HG02970 (cell line): ENCODE measurements around the gene MAN2A2.

Experiments
- ATAC-seq: cut with Tn5 transposase; IDR thresholded peaks from one replicate; pipeline ENCODE4 v1.9.1; 2021; ENCODE audit warnings: mild to moderate bottlenecking, moderate library complexity, moderate number of reproducible peaks; ENCODE audit not compliant: unreplicated experiment, low FRiP score

Gene MAN2A2

GRCh38 chr15:90936823-90937222 lies 33.7 kb downstream of the MAN2A2 start:
- ATAC-seq, result no peak

- no peak for ATAC-seq
Observed at GRCh38 chr15:90938261-90938660, 35.2 kb downstream of the MAN2A2 start.

GRCh38 chr15:90939756-90940155 lies 36.7 kb downstream of the MAN2A2 start:
- no peak for ATAC-seq

DNA sequence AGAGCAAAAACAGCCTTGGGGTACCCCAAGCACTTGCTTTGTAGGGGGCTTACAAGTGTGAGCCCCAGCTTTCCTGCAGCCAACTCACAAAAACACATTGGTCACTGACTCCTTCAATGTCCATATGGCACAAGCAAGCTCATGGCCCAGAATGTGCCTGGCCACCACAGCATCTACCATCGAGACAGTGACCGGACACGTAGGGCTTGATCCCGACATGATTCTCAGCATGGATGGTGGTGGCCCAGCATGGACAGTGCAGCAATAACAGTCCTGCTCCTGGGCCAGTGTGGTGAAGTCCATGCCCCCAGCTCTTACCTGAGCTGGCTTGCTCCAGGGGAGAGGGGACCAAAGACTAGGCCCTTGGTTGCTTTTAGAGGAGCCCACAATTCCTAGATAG lies 37.9 kb downstream of the MAN2A2 start:
- no peak for ATAC-seq

DNA sequence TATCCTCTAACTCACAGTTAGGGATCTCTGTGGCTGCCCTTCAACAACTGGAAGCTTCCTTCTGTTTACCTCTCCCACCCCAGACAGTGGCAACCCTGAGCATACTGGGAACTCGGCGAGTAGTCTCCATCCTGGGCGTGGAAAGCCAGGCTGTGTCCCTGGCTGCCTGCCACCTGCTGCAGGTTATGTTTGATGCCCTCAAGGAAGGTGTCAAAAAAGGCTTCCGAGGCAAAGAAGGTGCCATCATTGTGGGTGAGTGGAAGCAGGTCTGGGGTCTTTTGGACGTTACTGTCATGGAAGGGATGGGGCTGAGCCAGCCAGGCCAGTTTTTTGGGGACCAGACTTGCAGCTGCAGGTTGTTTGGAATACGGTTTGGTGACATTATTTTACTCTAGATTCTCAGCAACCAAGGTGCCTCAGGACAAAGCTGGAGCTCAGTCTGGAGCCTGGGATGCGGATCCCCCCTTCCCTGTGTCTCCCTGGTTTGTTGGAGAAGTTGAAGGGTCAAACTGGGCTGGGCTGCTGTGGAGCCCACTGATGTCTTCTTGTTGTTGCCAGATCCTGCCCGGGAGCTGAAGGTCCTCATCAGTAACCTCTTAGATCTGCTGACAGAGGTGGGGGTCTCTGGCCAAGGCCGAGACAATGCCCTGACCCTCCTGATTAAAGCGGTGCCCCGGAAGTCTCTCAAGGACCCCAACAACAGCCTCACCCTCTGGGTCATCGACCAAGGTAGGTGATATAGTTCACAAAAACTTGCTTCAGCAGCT lies 39.4 kb downstream of the MAN2A2 start:
- no peak for ATAC-seq

- ATAC-seq, result no peak
Observed at GRCh38 chr15:90945091-90945490, 42.0 kb downstream of the MAN2A2 start.

- no peak for ATAC-seq
Observed at GRCh38 chr15:90946538-90946937, 43.4 kb downstream of the MAN2A2 start.

GRCh38 chr15:90946941-90947576 lies 44.0 kb downstream of the MAN2A2 start:
- no peak for ATAC-seq

- ATAC-seq, result no peak
Observed at GRCh38 chr15:90947577-90948357, 44.7 kb downstream of the MAN2A2 start.

- no peak for ATAC-seq
Observed at GRCh38 chr15:90948506-90948905, 45.4 kb downstream of the MAN2A2 start.

- ATAC-seq, result no peak
Observed at GRCh38 chr15:90949979-90950675, 47.0 kb downstream of the MAN2A2 start.

GRCh38 chr15:90950676-90951075 lies 47.6 kb downstream of the MAN2A2 start:
- ATAC-seq, result no peak

DNA sequence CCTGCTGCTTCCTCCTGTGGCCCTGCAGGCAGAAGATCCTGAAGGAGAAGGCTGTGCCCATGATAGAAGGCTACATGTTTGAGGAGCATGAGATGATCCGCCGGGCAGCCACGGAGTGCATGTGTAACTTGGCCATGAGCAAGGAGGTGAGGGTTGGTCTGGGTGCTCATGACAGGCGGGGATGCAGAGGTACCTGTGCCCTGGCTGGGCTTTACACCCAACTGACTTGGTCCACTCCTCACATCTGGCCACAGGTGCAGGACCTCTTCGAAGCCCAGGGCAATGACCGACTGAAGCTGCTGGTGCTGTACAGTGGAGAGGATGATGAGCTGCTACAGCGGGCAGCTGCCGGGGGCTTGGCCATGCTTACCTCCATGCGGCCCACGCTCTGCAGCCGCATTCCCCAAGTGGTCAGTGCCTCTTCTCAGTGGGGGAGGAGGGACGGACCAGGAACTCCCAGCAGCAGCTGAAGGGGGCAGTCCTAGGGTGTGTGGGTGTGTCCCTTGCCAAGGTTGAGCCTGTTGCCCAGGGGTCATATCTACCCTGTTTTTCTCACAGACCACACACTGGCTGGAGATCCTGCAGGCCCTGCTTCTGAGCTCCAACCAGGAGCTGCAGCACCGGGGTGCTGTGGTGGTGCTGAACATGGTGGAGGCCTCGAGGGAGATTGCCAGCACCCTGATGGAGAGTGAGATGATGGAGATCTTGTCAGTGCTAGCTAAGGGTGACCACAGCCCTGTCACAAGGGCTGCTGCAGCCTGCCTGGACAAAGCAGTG lies 50.0 kb downstream of the MAN2A2 start:
- ATAC-seq, result no peak

- no peak for ATAC-seq
Observed at GRCh38 chr15:90953947-90954711, 51.0 kb downstream of the MAN2A2 start.

DNA sequence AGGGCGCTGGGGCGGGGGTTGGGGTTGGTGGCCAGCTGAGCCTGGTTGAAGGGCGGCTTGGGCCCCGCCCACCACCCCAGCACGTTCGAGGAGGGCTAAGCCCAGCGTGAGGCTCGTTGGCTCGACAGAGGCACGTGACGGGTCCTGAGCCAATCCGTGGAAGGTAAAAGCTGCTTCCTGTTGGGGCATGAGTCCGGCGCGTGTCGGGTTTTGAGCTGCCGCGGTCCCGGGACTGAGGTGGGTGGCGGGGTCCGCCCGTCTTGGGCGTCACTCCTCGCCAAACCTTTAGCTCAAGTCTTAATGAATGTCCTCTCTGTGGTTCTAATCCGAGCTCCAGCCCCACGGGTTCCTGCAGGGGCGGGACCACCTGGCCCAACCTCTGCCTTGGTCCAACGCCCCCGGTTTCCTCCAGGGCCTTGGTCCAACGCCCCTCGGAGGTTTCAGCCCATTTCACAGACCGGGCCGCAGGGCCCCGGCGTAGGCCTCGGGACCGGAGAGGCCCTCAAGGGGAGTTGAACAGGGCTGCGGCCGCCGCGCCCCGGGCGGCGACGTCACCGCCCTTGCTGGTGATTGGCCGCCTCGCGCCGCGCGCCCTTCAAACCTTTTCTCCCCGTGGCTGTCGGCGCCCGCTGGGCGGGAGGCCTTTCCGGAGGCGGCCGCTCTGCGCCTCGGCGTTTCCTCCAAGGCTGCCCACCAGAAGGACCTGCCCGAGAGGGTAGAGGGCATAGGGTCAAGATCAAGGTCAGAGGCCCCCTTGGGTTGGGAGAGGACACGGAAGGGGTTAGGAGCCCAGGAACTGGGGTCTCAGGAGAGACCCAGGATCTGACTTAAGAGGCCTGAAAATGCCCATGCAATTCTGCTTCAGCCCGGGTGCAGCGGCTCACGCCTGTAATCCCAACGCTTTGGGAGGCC lies 51.9 kb downstream of the MAN2A2 start, which contains the start of gene RCCD1:
RCCD1 (plus strand) TSS at position 173 of the 912 bp plus-strand sequence. CDS start 1,851 bp downstream, outside the sequence.
- peak; percentile 80 for ATAC-seq

DNA sequence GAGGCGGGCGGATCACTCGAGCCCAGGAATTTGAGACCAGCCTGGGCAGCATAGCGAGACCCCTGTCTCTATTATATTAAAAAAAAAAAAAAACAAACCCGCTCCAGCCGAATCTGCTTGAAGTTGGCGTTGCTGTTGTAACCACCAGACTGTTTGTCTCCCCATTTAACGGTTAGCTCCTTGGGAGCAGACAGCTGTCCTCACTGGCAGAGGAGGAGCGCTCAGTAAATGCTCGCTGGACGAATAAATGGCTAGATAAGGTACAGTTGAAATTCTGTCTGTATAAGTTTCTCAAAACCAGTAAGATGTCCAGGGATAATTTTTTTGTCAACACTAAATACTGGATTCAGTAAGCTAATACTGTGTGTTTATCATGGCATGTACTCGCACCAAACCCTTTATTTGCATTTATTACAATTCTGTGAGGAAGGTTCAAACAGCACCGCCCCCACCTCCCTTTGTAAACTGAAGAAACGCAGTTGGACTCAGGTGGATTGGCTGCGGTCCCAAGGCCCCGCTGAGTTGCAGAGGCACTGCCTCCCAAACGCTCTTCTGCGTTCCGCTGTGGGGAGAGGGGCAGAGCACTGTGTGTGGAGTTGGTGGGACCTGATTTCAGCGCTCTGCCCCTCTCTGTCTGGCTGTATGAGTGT lies 52.6 kb downstream of the MAN2A2 start:
- no peak for ATAC-seq

GRCh38 chr15:90956274-90957030 lies 53.4 kb downstream of the MAN2A2 start:
- no peak for ATAC-seq
